HG03139 (cell line): ENCODE data around the gene CDC42EP2.

Experiments used
- ATAC-seq: cut with Tn5 transposase; IDR thresholded peaks from one replicate; pipeline ENCODE4 v1.9.1; 2021; ENCODE audit not compliant: unreplicated experiment

CDC42EP2 gene

DNA sequence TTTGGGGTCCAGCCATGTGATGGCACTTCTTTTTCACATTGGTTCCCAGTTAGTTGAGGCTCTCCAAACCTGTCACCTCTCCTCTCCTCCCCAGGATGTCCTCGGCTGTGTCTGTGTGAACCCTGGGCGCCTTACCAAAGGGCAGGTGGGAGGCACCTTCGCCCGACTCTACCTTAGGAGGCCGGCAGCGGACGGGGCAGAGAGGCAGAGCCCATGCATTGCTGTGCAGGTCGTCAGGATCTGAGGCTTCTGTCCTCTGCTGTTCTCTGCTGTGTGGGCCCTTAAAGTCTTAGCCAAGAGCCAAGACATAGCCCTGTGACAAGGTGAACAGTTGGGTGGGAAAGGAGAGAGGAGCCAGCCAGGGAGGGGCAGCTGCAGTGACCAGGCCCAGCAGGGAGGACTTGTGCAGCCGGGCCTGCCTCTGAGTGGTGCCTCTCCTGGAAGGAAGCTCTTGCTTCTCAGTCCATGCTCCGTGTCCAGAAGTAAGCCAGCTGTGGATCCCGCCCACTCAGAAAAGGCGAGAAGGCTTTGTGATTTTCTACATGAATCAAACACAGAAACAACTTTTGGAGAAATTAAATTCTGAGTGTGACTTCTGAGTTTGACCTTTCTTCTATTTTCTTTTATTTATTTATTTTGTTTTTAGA, 17.5 kb upstream of the CDC42EP2 start:
- no peak for ATAC-seq

DNA sequence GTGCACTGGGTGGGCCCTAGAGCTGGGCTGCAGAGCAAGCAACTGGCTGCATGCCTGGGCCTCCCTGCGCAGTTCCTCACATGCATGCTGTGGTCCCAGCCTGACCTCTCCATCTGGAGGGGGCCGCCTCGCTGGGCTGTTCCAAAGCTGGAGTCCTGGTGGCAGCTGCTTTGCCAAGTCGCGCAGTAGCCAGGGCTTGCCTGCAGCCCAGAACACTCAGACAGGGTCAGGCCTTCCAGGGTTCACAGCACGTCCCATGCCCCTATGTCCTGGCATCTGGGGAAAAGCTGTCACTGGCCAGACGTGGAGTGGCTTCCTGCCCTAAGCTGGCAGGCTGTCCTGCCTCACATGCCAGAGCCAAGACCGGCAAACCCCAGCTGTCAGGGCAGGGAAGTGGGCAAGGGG, 16.5 kb upstream of the CDC42EP2 start:
- ATAC-seq, result no peak

DNA sequence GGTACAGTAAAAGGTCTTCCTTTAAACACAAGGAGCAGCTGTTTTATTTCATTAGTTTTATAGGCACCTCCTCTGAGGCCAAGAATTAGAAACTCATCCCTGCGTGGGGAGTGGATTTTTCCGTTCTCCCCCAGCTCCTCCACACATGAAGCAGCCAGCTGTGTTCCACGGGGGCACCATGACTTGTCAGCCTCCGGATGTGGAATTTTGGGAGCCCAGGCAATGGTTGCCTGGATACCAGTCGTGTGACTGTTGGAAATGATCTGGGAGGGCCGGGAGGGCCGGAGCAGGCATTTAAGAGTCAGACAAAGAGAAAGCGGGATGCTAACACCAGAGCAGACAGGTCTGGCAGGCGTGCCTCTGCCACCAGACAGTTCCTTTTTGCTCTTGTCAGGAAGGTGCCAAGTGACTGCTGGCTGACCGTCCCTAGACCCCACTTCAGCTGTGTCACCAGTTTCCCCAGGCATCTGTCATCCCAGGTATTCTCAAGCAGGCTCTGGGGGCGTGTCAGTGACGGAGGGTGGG, 15.9 kb upstream of the CDC42EP2 start:
- no peak for ATAC-seq

DNA sequence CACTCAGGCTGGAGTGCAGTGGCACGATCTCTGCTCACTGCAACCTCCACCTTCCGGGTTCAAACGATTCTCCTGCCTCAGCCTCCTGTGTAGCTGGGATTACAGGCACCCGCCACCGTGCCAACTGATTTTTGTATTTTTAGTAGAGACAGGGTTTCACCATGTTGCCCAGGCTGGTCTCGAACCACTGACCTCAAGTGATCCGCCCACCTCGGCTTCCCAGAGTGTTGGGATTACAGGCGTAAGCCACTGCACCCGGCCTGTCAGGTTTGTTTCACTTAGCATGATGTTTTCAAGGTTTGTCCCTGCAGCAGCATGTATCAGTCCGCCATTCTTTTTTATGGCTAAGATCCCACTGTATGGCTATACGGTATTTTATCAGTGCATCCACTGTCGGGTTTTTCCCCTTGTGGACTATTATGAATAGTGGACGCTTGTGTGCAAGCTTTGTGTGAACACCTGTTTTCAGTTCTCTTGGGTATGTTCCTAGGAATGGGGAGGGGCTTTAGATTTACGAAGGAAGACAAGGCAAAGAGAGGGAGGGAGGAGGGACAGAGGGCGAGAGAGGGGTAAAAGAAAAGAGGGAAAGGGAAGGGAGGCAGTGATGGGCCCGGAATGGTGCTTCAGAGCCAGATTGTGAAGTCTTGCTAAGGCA, 13.9 kb upstream of the CDC42EP2 start:
- no peak for ATAC-seq

DNA sequence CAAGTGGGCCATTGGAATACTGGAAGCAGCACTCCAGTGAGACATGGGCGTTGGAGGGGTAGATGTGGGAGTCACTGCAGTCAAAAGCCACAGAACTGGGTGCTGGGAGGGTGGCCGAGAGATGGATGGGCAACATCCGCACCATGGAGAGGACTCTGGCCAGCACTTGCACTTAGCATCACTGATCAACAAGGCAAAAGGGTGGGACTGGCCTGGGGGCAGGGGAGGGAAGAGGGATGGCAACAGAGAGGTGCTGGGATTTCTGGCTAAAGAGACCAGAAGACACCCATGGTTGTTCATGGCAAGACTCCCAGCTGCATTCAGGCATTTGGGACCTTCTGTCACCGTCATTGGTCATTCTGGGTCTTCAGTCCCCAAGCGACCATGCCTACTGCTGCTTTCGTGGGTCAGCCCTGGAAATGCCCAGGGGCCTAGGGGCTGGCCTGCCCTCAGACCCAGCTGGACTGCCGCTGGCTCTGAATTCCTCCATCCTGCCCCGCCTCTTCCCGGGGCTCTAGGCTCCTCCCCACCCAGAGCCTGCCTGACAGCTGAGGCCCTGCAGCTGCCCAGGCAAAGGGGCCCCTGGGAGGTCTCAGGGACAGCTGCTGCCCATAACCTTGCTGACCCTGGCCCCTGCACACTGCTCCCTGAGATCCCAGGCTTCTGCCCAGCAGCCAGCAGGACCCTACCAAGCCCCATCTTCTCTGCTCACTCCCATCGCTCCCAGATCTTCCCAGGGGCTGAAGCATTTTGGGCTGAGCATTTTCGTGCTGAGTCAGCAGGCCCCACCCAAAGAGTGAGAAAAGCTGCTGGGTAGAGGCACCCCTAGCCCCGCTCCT, 13.0 kb upstream of the CDC42EP2 start:
- ATAC-seq, result no peak

DNA sequence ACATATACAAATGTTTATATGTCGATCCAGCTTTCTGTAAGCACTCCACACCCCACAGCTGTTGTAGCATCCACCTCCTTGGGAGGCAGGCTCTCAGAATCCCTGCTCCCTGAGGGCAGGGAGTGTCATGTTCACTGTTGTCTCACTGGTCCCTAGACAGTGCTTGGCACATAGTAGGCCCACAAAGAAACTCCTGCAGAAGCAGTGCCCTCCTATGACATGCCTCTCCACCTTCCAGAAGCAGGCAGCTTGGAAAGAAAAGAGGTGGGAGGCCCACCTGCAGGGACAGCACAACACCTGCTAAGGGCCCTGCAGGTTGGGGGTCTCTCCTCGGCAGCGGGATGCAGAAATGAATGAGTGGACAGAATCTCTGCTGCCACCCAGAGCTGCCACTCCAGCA, 11.1 kb upstream of the CDC42EP2 start:
- ATAC-seq, result no peak

DNA sequence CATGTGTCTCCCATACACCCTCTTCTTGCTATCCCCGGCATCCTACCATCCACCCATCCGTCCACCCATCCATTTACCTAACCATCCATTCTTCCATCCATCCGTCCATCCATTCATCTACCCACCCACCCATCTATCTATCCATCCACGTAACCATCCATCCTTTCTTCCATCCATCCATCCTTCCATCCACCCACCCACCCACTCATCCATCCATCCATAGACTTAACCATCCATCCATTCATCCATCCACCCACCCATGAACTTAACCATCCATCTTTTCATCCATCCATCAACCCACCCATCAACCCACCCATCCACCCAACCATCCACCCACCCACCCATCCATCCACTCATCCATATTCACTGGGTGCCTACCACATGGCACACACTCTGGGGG, 10.6 kb upstream of the CDC42EP2 start:
- no peak for ATAC-seq

DNA sequence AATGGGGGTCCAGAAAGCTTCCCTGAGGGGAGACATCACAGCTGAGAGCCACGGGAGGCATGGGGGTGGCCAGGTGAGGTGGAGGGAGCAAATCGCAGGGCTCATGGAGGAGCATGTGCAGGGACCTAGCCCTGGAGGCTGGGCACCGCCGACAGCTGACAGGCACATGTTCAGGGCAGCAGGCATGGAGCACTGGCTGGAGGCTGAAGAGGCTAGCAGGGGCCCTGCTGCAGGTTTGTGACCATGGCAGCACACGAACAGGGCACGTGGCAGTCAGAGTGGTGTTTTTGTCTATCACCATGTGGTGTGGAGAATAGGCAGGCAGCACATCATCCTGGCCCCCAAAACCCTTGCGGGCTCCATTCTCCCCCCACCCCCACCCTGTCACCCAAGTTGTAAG, 10.1 kb upstream of the CDC42EP2 start:
- no peak for ATAC-seq

DNA sequence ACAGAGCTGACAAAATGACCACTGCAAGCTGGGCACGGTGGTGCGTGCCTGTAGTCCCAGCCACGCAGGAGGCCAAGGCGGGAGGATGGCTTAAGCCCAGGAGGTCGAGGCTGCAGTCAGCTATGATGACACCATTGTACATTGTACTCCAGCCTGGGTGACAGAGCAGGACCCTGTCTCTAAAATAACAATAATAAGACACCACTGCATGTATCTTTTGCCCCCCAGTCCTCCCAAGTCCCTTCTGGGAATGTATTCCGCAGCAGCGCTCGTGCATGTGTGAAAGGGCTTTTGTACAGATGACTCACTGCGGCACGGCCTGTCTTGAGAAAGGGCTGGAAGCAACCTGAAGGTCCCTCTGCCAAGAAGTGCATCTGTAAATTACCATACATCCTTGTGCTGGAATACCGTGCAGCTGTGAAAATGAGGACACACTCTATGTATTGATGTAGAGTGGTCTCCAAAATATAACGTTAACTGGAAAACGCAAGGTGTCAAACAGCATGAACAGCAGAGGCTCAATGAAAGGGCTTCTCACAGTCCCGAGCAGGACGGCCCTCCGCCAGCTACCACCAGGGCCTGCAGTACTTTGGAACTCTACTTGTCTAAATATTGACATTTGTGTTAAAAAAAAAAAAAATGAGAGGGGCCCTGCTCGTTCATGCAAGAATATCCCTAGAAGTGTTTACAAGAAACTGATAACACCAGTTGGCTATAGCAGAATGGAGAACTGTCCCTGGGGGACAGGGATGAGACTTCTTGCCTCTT, 9.0 kb upstream of the CDC42EP2 start:
- no peak for ATAC-seq

DNA sequence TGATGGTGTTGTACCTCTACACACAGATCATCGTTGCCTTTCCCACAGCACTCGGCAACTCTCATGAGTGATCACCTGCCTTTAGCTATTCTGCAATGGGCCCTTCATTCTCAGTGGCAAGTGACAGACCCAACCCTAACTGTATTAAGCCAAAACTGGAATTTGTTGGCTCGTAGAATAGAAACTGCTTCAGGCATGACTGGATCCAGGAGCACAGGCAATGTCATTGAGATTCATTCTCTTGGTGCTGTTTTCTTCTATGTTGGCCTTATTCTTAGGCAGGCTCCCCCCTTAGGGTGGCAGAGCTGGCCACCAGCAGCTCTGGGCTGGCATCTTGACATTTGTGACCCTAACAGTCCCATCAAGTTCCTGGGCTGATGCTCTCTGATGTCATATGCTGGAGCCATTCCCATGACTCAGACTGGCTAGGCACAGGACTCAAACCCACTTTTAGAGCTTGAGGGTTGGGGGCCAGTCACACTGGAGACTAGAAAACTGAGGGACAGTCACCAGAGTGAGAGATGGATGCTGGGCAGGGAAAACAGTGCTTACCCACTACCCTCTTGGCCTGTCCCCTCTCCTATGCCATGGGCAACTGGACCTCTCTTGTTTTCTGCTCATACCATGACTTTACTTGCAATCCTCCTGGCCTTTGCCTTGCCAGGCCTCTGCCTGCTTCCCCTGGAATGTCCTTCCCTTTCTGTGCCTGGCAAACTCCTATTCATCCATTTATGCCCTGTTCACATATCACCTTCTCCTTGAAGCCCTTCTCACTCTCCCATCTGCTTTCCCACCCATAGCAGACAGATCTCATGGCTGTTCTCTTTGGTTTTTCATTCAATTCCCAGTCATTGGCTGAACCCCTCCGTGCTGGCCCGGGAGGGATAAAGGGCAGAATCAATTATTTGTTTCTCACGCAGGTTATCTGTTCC, 7.1 kb upstream of the CDC42EP2 start:
- no peak for ATAC-seq

DNA sequence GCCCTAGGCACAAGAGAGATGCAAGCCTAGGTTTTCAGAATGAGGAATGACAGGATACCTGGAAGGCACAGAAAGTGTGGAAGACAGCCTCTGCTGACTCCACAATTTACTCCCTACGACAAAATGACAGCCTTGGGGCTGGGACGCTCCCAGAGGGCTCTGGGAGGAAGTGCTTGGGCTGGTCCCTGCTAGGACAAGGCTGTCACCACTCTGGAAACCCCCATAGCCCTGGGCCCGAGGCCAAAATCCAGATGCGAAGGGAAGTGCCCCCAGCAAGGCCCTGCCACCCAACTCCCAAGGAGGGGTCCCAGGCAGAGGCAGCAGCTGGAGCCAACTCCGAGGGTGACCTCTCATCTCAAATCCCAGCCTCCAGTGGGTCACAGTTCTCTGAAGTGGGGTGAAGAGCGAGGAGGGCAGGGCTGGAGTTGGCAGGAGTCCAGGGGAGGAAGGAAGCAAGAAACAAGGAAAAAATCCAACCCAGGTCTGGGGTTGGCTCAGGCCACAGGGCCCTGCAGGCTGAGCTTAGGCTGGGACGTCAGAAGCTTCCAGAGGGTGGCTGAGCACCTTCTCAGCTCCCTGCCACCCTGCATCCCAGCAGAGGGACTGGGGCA, 6.3 kb upstream of the CDC42EP2 start:
- no peak for ATAC-seq

DNA sequence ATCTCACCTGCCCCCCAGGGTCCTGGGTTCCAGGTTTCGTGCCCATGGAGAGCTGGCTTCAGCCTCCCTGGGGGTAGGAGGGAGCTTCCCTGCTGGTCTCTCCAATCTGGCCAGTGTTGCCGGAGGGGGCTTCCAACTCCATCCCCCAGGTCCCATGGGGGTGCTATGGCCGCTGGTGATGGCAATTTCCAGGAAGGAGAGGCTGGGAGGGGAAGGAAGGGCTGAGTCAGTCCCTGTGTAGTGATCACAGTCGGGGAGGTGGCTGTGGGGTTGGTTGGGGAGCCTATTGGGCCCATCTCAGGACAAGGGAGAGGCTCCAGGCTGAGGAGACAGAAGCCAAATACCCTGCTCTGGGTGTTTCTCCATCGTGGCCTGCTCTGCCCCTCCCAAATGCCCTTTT, 5.7 kb upstream of the CDC42EP2 start:
- ATAC-seq, result no peak

DNA sequence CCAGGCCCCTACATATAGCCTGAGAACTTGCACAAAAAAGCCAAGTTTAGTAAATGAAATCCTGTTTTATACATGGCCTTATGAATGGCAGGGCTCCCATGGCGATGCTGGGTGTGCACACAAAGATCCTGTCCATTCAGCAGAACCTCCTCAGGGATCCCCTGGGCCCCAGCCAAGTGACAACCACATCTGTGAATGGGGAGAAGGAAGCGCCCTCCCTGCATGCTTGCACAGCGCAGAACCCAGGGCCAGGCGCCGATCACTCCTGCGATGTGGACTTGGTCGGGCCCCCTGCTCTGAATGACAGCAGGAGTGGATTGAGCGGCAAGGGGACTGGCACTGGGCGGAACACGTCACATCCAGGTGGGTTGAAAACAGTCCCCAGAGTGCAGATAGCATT, 4.5 kb upstream of the CDC42EP2 start:
- no peak for ATAC-seq

DNA sequence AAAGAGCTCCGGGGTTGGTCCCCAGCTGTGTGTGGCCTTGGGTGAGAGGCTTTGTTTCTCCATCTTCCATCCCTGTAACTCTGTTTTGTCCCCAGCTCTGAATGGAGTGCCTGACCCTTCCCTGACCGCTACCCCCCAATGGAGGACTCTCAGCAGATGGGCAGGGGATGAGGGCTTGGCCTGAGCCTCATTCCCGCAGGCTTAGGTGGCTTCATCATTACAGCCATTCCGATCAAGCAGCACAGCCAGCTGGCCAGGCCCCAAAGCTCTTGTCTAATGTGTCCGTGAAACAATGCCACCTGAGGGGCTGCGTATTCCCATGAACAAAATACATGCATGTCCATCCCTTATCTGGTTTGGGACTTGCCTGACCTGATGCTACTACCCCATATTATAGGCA, 3.9 kb upstream of the CDC42EP2 start:
- no peak for ATAC-seq

DNA sequence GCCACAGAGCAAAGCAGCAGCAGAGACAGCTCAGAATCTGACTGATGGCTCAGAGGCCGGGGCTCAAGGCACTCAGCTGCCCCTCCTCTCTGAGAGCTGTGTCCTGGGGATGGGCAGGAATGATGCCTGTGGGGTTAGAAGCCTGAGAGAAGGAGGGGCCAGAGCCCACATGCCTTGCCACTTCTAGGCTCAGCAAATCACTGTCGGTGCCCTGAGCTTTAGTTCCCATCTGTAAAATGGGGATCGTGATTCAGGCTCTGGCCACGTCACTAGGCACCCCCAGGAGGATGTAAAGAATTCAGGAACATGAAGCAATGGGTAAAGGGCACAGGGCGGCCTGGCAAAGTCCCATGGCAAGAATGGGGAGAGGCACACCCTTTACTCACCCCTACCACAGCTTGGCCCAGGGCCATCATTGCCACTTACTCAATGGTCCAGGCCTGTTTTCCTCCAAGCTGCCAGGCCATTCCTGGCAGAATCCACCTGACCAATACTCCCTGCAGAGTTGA, 3.4 kb upstream of the CDC42EP2 start:
- ATAC-seq, result no peak

DNA sequence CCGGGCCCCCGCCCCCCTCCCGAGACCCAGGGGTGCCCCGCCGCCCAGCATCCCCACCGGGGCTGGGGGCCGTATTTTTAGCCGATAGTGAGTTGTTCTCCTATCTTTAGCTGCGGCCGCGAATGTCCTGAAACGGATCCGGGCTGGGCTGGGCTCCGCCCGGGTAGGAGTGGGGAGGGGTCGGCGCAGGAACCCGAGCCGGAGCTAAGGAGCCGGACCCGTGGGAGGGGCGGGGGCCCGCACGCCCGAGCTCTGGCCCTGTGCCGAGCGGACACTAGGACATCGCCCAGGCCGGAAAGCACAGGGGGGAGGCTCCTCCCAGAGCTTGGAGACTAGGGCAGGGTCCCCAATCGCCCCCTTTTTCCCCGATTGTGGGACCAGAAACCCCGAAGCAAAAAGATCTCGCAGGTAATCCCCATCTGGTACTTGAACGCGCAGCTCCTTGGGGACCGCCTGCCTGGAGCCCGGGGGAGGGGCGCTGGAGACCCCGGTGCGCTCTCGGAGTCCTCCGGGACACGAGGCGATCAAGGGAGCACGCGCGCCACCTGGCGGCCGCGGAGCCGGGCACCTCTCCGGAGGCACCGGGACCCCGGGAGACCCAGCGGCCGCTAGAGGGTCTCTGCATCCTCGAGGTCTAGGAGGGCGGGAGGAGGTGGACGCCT, 669 bp downstream of the CDC42EP2 start:
- ATAC-seq, result no peak

DNA sequence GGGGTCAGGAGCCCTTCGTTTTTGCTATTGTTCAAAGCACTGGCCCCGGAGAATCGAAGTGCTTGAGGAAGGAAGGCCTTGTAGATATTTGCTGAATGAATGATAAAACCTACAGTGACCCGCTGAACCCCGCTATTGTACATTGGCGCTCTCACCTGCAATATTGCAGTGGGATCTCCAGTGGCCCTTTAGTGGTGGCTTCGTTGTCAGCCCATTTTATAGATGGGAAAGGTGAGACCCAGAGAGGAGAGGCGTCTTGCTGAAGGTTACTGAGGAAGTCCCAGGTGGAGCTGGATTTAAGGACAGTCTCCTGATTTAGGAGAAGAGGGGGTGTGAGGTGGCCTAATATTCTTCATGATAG, 1.2 kb downstream of the CDC42EP2 start:
- ATAC-seq, result no peak

DNA sequence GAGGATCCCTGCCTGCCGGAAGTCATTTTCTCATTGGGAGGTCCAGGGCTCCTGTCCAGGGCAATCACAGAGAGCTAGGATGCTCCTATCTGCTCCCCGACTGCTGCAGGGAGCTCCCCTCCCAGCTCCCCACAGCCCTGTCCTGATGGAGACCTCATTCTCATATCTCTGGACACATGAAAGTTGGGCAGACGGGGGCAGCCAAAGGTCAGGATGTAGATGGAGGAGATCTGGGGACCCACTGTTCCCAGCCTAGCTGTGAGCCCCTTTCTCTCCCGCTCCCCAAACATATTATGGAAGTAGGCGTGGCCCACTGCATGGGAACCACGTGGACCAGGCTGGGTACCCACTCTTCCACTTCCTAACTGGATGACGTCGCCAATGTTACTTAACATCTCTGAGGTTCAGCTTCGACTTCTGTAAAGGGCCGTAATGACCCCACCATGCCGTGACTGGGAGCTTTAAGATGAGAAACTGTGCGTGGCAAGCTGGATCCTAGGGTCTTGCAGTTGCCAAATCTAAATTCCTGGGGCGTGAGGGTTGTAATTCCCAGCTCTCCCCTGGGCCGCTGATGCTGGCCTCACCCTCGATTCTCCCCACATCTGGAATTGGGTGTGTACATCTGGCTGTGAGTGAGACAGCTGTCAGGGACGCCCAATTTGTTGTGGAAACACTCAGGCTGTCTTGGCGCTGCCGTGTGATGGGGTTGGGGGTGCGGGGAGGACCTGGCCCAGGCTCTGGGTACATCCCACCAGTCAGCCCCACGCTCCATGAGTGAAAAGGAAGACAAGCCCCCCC, 1.8 kb downstream of the CDC42EP2 start:
- ATAC-seq, result no peak
